Measurements from ENCODE around the gene TACC3. TPM values are rescaled to one million over a fixed set of nuclear protein-coding genes. Genes with fewer than 3 reads are reported as not detected.

Gene TACC3
- total RNA-seq, 1 donor from 2014 or later, result 42.2 TPM

DNA sequence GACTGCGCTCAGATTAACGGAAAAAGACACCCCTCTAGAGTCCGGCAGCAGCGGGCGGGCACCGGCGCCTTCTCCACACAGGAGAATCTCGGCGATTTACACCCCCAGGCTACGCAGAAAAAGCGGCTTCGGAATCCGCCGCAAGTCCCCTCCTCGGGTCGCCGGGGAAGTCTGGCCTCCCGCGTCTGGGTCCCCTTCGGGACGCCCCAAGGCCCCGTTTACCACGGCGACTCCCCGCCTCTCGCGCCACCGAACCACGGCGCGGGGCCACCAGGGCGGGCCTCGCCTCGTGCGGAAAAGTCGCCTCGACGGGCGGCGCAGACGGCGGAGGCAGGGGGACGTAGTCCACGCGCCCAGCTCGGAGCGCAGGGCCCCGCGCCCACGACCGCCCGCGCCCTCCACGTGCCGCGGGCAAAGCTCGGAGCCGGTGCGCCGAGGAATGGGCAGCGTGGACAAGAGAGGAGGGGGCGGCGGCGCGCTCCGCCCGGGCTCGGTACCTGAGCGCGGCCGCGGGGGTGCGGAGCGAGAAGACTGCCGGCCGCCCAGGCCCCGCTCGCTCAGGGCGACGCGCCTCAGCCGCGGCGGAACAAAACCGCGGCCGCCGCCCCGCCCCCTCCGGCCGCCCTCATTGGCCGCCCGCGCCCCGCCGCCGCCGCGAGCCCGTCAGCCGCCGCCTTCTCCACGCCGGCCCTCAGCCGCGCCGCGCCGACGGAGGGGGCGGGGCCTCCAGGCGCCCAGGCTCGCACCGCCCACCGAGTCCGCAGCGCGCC, 37.4 kb upstream of the TACC3 start, which contains the start of gene FAM53A:
Gene FAM53A, minus strand, starts transcription at position 578 of the 770 bp plus-strand sequence. CDS start 15,572 bp downstream, outside the sequence.
- TF ChIP-seq, protein P1, sequence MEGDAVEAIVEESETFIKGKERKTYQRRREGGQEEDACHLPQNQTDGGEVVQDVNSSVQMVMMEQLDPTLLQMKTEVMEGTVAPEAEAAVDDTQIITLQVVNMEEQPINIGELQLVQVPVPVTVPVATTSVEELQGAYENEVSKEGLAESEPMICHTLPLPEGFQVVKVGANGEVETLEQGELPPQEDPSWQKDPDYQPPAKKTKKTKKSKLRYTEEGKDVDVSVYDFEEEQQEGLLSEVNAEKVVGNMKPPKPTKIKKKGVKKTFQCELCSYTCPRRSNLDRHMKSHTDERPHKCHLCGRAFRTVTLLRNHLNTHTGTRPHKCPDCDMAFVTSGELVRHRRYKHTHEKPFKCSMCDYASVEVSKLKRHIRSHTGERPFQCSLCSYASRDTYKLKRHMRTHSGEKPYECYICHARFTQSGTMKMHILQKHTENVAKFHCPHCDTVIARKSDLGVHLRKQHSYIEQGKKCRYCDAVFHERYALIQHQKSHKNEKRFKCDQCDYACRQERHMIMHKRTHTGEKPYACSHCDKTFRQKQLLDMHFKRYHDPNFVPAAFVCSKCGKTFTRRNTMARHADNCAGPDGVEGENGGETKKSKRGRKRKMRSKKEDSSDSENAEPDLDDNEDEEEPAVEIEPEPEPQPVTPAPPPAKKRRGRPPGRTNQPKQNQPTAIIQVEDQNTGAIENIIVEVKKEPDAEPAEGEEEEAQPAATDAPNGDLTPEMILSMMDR (IDR thresholded peaks at IDR 0.05; ENCODE audit: unreplicated experiment), result no peak
- Mint-ChIP-seq H3K4me1 (ENCODE audit: unreplicated experiment) (no peaks in the 10 kb centered on the region), H3K27me3 (ENCODE audit: unreplicated experiment) (peaks cover 4% of the 10 kb centered on the region), H3K36me3 (ENCODE audit: low read depth, unreplicated experiment) (no peaks in the 10 kb centered on the region), H3K27ac (ENCODE audit: unreplicated experiment) (peak within 1 kb of the TSS; percentile 74), H3K4me3 (ENCODE audit: unreplicated experiment) (peak within 1 kb of the TSS; percentile 86), H3K9me3 (ENCODE audit: unreplicated experiment) (no peaks in the 10 kb centered on the region)
- DNase-seq (ENCODE audit: low spot score), result peak; percentile 91

DNA sequence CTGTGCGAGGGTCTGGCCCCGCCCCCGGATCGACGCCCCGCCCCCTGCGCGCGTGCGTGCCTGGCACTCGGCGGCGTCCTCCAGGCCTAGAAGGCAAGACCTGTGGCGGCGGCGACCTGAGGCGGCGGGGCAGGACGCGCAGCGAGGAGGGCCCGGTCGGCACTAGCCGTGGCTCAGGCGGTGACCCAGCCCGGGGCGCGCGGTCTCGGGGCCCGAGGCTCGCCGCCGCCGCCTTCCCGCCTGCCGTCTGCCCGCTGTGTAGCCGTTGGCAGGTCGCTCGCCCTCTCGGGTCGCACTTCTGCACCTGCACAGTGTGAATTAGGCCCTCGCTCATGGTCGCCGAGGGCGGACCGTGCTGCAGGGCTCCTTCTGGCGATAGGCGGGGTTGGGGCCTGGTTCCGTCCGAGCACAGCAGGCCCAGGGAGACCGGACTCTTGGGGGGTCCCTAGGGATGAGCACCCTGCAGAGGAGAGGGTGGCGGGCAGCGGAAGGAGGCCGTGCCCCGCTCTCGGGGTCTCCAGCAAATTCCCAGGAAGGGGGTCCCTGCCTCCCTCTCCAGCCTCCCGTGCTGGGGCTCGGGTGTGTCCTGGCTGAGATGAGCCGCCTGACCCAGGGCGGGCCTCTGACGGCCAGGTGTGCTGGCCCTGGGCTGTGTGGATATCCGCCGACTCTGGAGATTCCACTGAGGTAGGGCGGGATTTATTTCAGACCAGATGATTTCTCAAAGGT, 36.7 kb upstream of the TACC3 start:
- no peak overlapping the region for H3K27ac Mint-ChIP-seq (ENCODE audit: unreplicated experiment)

DNA sequence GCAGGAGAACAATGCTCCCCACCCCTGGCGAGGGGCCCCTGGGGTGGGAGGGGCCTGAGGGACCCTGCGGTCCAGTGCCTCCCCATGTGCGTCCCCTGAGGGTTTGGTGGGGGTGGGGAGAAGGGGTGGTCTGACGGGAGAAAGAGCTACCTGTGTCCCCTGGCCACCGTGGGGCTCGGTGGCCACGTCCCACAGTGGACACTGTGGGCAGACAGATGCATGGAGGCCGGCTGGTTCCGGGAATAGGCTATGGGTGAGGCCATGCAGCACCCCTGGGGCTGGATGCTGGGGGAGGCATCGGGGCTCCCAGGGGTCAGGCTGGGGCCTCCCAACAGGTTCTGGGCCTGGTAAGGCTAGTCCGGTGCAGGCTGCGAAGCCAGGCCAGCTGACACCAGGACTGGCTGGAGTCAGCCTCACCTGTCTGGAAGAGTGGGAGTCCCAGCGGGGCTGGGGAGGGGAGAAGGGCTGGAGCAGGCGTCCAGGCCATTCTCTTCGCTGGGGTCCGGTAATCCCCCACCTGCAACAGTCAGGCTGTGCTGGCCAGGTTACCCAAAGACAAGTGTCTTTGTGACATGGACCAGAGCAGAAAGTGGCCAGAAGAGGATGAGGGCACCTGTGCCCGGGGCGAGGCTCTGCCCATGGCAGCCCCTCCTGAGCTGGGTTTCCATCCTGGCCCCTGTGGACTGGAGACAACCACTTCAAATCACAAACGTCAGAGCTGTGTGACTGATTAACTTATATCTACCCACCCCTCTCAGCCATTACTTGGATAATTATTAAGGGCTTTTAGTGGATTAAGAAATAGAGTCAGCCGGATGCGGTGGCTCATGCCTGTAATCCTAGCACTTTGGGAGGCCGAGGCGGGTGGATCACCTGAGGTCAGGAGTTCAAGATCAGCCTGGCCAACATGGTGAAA, 35.8 kb upstream of the TACC3 start:
- no peak for DNase-seq (ENCODE audit: low spot score)

More for the DNA sequence above, 36.7 kb upstream of the TACC3 start:
- DNase-seq (ENCODE audit: low spot score), result no peak
- TF ChIP-seq, protein P1 (IDR thresholded peaks at IDR 0.05; ENCODE audit: unreplicated experiment), result no peak
- no peaks in the 10 kb centered on the region for H3K9me3 Mint-ChIP-seq (ENCODE audit: unreplicated experiment)
- no peak overlapping the region for H3K4me3 Mint-ChIP-seq (ENCODE audit: unreplicated experiment)
- H3K4me1 Mint-ChIP-seq (ENCODE audit: unreplicated experiment), result no peaks in the 10 kb centered on the region
- H3K27me3 Mint-ChIP-seq (ENCODE audit: unreplicated experiment), result peaks cover 4% of the 10 kb centered on the region
- H3K36me3 Mint-ChIP-seq (ENCODE audit: low read depth, unreplicated experiment), result no peaks in the 10 kb centered on the region

DNA sequence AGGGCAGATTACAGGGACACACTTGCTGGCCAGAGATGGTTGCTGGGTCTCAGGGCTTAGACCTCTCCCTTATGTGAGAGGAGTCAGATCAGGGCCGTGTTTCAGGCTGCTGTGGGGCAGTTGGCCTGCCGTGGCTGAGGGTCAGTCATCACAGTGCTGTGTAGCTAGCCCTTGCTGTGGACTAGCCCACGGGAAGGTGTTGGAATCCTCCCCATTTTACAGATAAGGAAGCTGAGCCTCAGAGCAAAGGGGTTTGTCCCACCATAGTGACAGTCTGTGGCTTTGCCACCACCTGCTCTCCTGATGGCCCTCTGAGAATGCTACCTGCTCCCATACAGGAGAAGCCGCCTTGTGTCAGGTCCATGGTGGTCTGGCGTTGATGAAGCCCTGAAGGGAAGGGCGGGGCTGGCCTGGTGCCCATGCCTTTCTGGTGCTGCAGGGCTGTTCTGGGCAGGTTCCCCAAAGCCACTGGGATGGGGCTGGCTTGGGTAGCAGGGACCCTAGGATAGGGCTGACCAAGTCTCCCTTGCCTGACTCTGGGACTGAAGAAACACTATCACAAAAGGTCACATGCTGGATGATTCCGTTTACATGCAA, 34.8 kb upstream of the TACC3 start:
- H3K4me1 Mint-ChIP-seq (ENCODE audit: unreplicated experiment), result no peaks in the 10 kb centered on the region

More for the DNA sequence above, 35.8 kb upstream of the TACC3 start:
- TF ChIP-seq, protein P1 (IDR thresholded peaks at IDR 0.05; ENCODE audit: unreplicated experiment), result no peak
- H3K36me3 Mint-ChIP-seq (ENCODE audit: low read depth, unreplicated experiment), result peaks cover 3% of the 10 kb centered on the region
- peaks cover 7% of the 10 kb centered on the region for H3K27me3 Mint-ChIP-seq (ENCODE audit: unreplicated experiment)
- no peaks in the 10 kb centered on the region for H3K9me3 Mint-ChIP-seq (ENCODE audit: unreplicated experiment)
- no peak overlapping the region for H3K4me3 Mint-ChIP-seq (ENCODE audit: unreplicated experiment)
- no peaks in the 10 kb centered on the region for H3K4me1 Mint-ChIP-seq (ENCODE audit: unreplicated experiment)
- H3K27ac Mint-ChIP-seq (ENCODE audit: unreplicated experiment), result no peak overlapping the region

More for the DNA sequence above, 34.8 kb upstream of the TACC3 start:
- no peak overlapping the region for H3K4me3 Mint-ChIP-seq (ENCODE audit: unreplicated experiment)
- TF ChIP-seq, protein P1 (IDR thresholded peaks at IDR 0.05; ENCODE audit: unreplicated experiment), result no peak
- H3K36me3 Mint-ChIP-seq (ENCODE audit: low read depth, unreplicated experiment), result peaks cover 6% of the 10 kb centered on the region
- no peak overlapping the region for H3K27ac Mint-ChIP-seq (ENCODE audit: unreplicated experiment)
- no peaks in the 10 kb centered on the region for H3K9me3 Mint-ChIP-seq (ENCODE audit: unreplicated experiment)
- peaks cover 8% of the 10 kb centered on the region for H3K27me3 Mint-ChIP-seq (ENCODE audit: unreplicated experiment)
- DNase-seq (ENCODE audit: low spot score), result no peak
